ENCODE results near the gene ZP3.
"Not testable (repeated sequence)": the region's sequence is repeated elsewhere in the genome, so short reads cannot be mapped to it uniquely, and the experiment has no call there.

- TF ChIP-seq, protein P1, sequence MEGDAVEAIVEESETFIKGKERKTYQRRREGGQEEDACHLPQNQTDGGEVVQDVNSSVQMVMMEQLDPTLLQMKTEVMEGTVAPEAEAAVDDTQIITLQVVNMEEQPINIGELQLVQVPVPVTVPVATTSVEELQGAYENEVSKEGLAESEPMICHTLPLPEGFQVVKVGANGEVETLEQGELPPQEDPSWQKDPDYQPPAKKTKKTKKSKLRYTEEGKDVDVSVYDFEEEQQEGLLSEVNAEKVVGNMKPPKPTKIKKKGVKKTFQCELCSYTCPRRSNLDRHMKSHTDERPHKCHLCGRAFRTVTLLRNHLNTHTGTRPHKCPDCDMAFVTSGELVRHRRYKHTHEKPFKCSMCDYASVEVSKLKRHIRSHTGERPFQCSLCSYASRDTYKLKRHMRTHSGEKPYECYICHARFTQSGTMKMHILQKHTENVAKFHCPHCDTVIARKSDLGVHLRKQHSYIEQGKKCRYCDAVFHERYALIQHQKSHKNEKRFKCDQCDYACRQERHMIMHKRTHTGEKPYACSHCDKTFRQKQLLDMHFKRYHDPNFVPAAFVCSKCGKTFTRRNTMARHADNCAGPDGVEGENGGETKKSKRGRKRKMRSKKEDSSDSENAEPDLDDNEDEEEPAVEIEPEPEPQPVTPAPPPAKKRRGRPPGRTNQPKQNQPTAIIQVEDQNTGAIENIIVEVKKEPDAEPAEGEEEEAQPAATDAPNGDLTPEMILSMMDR (IDR thresholded peaks at IDR 0.05) = not testable (repeated sequence)
- not testable (repeated sequence) for TF ChIP-seq POLR2AphosphoS5 (IDR thresholded peaks at IDR 0.05; ENCODE audit: low read depth, low read length)
Measured at GRCh38 chr7:76464959-76465358, 40.2 kb downstream of the ZP3 start.
